Stimulated activated CD8-positive, alpha-beta memory T cell treated with anti-CD3 and anti-CD28 coated beads, Interleukin-7, amount 100 ng/mL, for 1 hour (primary cell): Measurements from ENCODE around the gene TBX5.

ENCODE experiments used
- DNase-seq, 2 donors: peaks; one replicate each; pipeline ENCODE4 v3.0.0-alpha.2; 2020; ENCODE audit warnings: low read depth in 2 of 2

Gene TBX5

DNA sequence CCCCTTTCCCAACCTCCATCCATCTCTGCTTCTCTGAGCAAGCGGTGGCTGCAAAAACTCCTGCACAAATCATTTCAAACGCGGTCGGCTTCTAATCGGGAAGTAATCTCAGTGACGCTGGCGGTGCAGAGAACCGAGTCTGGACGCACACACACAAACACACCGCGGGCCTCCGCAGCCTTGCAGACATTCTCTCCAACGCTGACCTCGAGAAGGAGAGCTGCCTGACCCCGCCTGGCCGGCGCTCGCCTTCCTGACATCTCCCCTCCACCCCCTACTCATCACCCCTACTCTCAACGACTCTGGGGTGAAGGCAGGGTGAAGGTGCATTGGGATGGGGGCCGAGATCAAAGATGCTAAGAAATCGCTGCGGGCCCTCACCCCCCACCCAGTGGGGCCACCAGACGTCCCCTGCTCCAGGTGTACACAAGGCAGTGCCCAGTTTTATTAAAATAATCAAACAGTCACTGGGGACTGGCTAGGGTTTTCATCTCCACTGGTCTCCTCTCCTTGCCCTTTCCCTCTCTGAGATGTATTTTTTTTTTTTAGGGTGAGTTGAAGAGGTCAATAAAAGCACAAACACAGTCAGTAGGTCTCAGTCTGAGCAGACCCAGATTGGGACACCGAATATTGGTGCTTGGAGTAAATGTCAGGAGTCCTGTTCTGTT, 506 bp upstream of the TBX5 start:
- DNase-seq = no peak

DNA sequence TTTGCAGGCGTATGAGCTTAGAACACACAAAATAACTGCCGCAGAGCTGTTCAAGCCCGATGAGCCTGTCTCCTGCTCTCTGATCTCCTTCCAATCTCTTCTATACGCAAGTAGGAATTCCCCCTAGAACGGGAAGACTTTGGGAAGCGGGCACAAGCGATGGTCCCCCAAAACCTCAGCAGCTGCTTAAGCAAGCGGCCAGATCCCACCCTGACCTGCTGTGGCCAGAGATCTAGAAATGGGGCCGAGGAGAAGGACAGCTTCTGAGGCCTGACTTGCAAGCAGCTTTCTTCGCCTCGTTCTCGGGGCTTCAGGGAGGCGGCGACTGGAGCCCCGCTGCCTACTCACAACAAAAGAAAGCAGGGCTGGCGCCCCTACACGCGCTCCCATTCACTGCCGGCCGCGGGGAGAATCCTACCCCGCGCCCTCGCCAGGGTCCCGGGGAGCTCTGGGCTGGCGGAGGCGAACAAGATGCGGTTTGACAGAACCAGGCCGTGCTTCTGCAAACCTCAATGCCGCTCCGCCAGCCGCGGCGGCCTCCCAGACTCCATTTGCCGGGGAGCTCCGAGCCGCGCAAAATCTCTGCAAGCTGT, 922 bp downstream of the TBX5 start:
- no peak for DNase-seq

DNA sequence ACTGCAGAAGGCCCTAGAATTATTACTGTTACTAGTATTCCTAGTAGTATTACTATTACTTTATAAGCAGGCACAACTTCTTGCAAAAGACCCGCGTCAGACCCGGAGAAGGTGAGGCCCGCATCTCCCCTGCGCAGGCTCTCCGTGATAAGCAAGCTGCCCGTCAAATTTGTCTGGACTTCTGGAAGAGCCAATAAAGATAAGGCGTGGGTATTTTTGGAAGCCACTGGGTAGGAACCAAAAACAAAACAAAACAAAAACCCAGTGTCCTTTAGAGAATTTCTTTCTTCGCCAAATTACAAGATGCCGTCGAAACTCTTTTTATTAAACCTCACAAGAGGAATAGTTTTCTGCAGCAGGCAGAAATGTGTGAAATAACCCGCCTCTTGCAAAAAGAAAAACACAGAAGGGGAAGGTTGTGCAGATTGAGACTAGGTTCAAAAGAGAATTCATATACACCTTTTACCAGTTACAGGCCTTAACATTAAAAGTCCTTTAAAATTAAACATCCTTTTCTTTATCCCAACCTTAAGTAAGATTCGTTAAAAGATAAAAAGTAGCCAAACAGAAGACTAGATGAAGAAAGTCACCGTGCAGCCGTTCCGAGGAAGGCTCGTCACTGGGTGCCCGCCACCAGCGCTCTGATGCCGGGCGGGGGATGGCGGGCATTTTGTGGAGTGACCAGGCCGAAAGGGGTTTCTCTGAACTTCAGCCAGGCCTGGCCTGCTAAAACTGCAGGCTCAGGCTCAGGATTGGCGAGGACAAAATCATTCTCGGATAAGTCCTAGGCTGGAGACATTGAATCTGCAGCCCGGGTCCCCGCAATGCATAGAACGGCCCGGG, 1.6 kb downstream of the TBX5 start:
- DNase-seq = no peak

DNA sequence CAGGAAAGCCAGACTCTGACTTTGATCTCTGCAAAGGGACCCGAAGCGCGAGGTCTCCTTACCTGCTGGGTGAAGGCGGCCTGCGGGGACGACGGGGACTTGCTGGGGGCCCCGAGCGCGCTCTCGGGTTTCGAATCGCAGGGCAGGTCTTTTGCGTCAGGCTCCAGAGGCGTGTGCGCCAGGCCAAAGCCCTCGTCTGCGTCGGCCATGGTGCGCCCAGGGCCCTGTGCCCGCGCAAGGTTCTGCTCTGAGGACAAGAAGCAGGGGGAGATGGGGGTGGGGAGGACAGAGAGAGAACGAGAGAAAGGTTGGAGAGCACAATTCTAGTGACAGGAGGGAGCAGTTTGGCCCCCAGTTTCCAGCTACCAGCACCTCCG, 2.3 kb downstream of the TBX5 start:
- no peak for DNase-seq

DNA sequence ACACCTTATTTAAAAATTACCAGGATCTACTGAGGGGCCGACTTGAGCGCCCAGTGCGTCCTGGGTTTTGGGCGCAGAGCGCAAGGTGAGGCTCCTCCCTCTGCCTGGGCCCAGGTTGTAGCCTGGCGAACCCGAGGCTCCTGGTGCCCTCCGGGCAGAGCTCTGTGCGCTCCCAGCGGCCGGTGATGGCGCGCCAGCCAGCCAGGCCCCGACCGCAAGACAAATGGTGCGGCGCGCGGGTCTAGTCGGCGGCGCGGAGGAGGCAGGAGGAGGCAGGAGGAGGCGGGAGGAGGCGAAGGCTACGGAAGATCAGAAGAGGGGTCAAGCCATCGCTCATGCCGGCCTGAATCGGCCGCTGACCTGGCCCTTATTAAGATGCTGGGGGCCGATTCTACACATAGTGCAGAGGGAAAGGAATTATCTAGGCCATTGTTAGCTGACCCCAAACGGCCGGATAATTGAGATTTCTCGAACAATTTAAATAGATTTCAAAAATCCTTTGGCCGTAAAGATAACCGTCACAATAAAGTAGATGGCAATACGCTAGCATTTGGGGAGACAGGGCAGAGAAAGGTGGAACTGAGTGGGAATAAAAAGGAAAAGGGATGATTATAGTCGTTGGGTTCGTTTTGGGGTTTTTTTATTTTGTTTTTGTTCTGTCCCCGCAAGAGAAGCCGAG, 2.8 kb downstream of the TBX5 start:
- DNase-seq = no peak

DNA sequence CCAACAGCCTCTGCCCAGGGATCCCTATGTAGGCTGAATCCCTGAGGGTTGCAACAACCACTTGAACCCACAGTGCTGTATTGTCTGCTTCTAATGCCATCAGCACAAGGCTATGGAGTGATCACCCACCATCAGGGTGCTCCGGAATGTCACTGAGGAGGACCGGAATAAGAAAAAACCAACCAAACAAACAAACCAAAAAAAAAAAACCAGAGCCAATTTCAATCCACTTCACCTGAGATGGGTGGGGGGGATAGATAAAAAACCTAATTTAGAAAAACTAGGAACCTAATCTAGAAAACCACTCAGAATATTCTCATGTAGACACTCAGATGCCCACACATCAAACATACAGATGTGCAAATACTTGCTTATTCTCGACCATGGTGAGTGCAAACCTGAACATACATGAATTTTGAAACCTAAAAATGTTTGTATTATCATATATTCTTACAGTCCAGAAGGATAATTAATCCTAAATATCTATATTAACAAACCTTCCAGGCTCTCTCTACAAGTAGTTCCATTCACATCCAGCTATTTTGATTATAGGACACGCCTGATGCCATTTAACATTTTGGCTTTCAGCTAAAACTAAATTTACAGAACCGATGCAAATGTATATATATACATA, 3.7 kb downstream of the TBX5 start:
- no peak for DNase-seq

DNA sequence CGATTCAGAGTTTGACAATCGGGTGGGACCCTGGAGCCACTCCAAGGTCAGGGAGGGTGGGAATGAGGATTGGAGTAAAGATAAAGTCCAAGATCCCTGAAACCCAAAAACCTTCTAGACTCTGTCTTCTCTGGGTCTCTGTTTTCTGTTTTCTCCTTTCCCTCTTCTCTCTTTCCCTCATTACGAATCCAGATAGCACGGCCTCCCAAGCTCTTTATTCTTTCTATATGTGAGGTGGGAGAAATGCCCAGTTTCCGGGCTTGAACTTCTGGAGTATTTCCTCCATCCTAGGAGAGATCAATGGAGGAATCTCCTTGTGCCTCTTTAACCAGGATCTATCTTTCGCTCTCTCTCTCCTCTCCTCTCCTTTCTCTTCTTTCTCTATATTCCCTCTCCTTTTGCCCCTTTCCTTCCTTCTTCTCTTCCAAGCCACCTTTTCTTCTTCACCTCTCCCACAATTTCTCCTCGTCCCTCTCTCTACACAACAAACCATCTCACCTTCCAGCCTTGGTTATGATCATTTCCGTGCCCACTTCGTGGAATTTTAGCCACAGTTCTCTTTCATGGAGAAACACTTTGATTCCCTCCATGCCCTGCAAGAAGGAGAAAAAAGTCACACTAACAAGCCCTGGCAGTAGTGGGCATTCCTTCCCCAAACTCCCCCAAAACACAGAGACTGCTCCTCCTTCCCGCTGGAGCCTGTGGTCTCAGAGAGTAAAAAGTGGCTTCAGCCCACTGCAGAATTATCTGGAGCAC, 4.4 kb downstream of the TBX5 start:
- no peak for DNase-seq

DNA sequence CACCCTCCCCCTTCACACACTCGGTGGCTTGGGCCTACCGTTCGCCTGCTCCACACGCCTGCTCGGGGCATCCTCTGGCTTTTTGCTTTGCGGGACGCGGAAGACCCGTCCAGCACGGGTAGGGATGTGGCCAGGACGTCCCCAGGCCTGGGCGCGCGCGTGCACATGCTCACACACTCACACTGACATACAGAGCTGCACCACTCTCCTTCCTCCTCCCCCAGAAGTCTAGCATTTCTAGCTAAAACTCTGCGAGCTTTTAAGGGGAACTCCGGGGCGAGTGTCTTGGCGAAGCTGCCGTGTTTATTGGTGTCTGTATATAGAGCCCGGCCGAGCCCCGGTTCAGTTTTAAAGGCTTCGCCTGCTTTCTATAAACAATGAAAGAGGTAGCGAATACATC, 5.0 kb downstream of the TBX5 start:
- DNase-seq = no peak

DNA sequence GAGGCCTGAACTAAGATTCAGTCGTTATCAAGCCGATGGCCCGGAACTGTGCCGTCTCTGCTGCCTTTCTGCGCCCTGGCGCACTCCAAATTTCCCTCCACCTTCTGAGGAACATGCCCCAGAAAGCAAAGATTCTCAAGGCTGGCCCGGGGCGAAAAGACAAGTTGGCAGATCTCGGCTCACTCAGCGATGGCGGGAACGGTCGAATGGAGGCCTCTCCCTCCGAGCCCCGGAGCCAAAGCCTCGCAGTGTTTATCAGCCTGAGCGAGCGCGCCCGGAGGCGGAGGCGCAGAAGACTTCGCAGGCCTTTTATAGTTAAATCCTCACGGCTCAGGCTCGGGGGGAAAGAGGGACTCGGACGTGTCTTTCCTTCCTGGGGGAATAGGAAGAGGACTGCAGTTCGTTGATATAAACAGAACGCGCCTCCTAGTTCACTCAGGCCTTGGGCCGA, 5.6 kb downstream of the TBX5 start:
- DNase-seq = no peak

DNA sequence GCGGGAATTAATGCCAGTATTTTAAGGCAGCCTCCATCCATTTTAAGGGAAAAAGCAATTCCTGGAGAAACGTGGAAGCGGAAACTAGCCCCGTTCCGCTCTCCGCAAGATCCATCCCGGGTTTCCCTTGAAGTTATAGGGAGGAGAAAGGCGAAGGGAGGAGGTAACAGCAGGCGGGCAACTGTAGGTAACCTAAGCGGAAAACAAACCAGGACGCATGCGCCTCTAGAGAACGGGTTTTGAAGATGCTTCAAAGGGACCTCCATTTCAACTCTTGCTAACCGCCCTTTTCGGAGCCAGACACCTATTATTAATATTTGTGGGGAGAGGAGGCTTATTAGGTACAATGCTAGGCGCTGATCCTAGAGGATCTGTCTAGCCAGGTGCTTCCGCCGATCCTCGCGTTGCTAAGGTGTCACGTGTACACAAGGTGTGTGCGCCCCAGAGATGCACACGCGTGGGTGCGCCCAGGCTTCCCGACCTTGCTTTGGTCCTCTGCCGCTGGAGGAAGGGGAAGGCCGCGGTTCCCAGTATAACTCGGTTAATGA, 6.2 kb downstream of the TBX5 start:
- no peak for DNase-seq

DNA sequence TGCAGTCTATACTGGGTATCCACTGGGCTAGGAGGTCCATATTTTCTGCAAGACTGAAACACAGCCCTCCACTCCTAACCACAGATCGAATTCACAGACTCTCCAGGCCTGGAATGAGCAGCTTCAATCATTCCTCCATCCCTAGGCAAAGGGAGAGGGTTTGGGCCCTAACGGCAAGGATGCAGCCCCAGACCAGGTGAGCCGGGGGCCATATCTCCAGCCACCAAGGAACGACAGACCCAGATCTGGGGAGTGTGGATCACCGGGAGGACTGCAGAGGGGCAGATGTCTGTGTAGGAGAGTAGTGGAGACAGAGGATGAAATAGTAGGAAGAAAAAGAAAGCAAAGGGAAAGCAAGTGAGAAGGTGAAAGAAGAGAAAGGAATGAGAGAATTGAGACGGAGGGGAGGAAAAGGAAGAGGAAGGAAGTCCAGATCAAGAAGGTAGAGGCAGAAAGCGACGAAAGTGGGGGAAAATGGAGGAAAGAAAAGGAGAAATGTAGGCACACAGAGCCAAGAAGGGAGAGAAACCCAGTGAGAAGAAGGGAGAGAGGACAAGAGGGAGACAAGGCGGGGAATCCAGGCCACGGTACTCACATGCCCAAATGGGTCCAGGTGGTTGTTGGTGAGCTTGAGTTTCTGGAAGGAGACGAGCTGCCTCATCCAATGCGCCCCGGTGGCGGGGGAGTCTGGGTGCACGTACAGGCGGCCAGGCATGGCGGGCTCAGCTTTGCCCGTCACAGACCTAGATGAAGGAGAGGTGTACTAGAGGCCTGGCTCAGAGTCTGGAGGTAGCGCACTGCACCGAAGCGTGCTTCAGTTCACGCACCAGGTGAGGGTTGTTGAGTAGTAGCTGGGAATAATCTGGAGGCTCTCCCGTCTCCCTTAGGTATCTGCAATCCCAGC, 7.7 kb downstream of the TBX5 start:
- DNase-seq = no peak

DNA sequence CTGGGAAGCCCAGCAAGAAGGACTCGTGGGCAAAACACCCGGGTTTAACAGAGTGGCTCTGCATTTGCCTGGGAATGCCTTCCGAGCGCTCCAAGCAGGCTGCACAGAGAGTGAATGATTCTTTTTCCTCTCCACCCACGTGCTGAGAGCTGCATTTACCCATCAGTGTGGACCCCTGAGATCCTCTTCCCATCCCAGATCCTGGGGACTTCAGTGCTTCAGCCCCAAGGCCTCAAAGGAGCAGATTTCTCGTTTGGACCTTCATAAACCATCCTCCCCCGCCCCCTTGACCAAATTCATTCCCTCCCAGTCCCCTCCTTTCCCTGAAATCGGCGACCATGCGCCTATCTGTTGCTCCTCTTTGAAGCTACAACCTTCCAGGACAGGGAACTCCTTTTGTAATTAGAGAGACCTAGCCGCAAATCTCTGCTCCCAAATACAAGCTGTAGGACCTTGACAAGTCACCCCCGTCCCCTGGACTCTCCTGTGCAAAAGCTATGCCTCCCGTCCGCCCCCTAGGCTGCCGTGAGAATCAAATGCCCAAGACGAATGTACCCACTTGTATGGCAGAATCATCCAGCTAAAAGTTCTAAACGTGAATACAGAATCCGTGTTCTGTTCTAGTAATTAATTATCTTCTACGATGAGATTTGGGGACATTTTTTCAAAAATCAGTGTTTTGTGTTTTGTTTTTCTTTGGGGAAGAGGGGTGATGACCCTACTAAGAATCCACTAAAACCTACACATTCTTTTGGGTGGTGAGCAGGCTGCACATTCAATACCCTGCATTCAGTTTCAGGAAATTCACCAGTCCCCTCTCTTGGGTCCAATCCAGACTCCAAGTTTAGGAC, 8.8 kb downstream of the TBX5 start:
- DNase-seq = no peak

DNA sequence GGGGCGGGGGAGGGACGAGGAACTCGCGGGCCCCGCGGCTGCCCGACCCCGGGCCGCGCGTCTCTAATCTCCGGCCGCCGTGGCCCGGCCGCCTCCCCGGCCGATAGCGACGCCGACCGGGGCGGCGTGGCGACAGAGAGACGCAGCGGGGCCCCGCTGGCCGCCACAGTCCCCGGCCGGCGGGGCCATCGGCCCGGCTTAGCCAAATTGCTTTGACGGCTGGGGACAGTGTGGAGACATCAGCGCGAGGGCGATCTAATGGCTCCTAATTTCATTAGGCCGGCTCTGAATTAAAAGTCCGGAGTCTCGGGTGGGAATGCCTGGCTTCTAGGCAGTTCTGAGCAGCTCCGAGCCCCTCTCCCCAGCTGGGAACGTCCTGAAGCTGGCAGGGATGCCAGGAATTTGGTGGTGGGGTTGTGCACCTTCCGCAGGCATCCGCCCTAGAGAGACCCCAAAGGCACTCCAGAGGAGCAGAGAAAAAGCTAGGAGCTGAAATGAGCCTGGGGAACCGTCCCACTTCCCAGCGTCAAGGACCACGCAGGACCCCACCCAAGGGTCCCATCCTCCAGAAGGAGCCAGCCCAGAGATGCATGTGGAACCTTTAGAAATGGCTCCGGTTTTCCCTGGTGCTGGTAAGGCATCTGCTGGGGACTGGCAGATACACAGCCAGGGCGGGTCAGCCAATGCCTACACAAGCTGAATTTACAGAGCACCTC, 9.6 kb downstream of the TBX5 start:
- no peak for DNase-seq

DNA sequence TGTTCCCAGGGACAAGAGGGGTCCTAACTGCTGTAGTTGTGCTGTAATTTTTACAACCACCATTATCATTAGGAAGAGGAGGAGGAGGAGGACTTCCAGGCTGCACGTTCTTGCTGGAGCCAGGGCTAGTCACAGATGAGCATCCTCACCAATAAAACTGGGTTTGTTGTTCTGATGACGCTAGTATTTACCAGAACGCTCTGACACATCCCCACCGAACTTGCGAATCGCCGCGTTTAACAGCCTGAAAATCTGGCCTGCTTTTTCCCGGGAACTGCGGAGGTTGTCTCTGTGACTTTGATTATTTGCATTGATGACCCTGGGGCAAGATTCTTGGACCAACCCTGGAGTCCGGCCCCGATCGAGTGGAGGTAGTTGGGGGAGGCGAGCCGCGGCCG, 10.2 kb downstream of the TBX5 start:
- DNase-seq = no peak

DNA sequence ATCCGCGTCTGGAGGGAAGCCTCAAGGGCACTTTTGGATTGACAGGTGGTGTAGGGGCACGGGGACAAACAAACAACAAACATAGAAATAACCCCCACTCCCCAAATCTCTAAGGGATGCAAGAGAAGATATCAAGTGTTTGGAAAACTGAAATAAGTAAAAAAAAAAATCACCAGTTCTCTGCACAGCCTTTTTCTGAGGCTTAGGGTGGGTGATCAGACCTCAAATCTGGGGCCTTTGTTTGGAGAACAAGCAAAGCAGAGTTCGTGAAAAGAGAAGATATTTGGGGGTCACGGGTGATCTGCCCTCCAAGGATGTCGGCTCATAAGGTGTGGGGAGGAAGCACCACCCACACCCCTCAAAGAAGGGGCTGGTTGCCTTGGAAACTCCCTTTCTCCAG, 10.7 kb downstream of the TBX5 start:
- DNase-seq = no peak

DNA sequence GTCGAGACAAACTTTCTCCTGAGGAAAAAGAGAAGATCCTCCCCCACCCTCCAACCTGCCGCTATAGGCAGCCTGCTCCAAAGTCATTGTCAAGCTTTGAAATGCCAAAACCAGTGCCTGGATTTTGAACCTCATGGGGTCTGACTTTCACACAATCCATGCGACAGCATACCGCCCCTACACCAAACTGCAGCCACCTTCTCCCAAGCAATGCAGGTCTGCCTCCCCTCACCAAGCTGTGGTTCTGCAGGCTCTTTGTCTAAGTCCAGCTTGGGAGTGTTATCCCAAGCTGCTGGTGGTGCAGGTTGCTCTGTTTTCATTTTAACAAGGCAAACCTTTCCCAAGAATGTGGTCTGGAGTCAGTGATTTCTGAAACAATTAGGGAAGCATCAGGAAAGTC, 12.4 kb downstream of the TBX5 start:
- no peak for DNase-seq

DNA sequence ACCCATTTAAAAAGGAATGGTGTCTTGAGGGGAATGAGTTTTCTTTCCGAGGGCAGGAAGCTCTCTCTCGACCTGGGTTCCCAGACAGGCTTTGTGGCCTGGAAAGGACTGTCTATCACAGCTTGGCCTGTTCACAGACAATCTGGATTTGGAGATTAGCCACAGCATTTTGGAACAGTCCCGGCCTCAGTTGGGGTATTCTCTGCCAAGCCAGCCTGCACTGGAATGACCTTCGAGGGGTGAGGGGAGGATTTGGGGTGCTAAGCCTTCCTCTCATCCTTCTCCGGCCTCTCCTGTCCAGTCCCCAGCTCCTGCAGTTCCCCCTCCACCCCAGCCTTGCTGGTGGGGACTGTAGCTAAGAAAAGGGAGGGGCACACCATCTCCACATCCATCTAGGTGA, 13.0 kb downstream of the TBX5 start:
- DNase-seq = no peak

DNA sequence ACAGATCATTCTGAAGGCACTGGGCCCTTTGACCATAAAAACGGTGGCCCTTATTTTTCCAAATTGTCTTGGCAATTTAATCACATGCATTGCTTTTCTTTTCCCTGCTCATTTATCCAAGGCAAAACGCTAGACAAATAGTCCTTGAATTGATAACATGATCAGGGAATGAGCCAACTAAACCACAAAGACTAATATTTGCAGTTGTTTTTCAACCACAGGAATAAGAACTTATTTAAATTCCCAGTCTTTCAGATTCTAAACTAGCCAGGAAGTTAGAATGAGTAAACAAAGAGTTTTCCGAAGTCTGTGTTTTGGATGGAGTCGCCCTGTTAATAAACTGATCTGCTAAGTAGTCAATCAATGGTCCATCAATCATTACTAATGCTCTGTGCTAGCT, 14.9 kb downstream of the TBX5 start:
- no peak for DNase-seq
